Measurements from ENCODE around the gene PLEKHB1. TPM values are rescaled to one million over a fixed set of nuclear protein-coding genes. Genes with fewer than 3 reads are reported as not detected.
A peak's percentile ranks its signal among the peaks of the same experiment; 100 is the strongest.

Gene PLEKHB1
- total RNA-seq (2021; ENCODE audit: unreplicated experiment), result 22.9 TPM
- polyA plus RNA-seq (2012), result 14.5 and 18.7 TPM in 2 replicates
- Bru-seq, nascent RNA, result percentile 41 among the genes with signal in this experiment
- percentile 43 among the genes with signal in this experiment for BruChase-seq, experiment 1, labeled RNA remaining after a 6-hour chase
- percentile 50 among the genes with signal in this experiment for BruChase-seq, experiment 2, labeled RNA remaining after a 2-hour chase
- long read RNA-seq, transcript PLEKHB1-201 (7 exons, 2,016 nt), result major isoform, 9 of 18 reads
- long read RNA-seq, partial matches to known transcripts, result 2 of 18 reads
- long read RNA-seq, other reads (novel, unspliced or antisense), result 5 of 18 reads

- intact Hi-C loops (cut with micrococcal nuclease), result no loop called here
Measured at GRCh38 chr11:73645972-73646631, at the start of gene PLEKHB1. Gene PLEKHB1, plus strand, starts transcription at chr11:73646581. Its CDS starts 28 bp downstream, at chr11:73646609.

GRCh38 chr11:73597336-73597955, 48.9 kb upstream of the PLEKHB1 start:
- H3K9me3 ChIP-seq (ENCODE audit: control insufficient read depth in 1 of 2, insufficient read depth in 1 of 2, low read depth in 1 of 2, low read length in 2 of 2), result no peaks in the 10 kb centered on the region
- H3K9ac ChIP-seq (ENCODE audit: low read length), result peak overlapping the region; percentile 79
- peak overlapping the region; percentile 81 to 83 for H3K4me3 ChIP-seq (replicated peaks in 1 of 2; ENCODE audit: low read depth in 1 of 2, low read length in 2 of 2)
- peaks cover 47% of the 10 kb centered on the region for H3K79me2 ChIP-seq (ENCODE audit: insufficient read depth, low read length)
- no peaks in the 10 kb centered on the region for H3K9me2 ChIP-seq (ENCODE audit: insufficient read depth)
- no peaks in the 10 kb centered on the region for H4K20me1 ChIP-seq (ENCODE audit: insufficient read depth)
- H3K4me1 ChIP-seq (ENCODE audit: control insufficient read depth in 1 of 2, insufficient read depth in 2 of 2, low read length in 2 of 2), result peaks cover 6 to 16% of the 10 kb centered on the region in 2 experiments; a peak in 3 of 4 replicates
- RAD21 ChIA-PET (ENCODE audit: low non-redundant PET in 1 of 2, low total read pairs in 2 of 2, uncharacterized antibody in 2 of 2, unreplicated experiment in 2 of 2), result no interaction called here
- TF ChIP-seq EZH2phosphoT487 (IDR thresholded peaks at IDR 0.05; ENCODE audit: borderline replicate concordance), result no peak
- no peak for TF ChIP-seq ZNF274 (IDR thresholded peaks at IDR 0.05; ENCODE audit: low read depth, low read length)
- no peak overlapping the region for H2AFZ ChIP-seq (ENCODE audit: low read depth, low read length, poor library complexity, severe bottlenecking)
- H3K27ac ChIP-seq (ENCODE audit: low read depth, low read length), result peak overlapping the region; percentile 76; the same call in 1 of the 2 replicates
- no peak for ATAC-seq
- intact Hi-C loops (cut with micrococcal nuclease), result no loop called here
- DNase-seq (ENCODE audit: low read depth, low spot score), result no peak
- no TSS peak for BruUV-seq (replicated peaks)
- CTCF ChIA-PET, result no interaction called here
- H3K27me3 ChIP-seq (ENCODE audit: insufficient read depth, low read length), result no peaks in the 10 kb centered on the region
- H3K4me2 ChIP-seq (ENCODE audit: low read length), result peak overlapping the region; percentile 92
- POLR2A ChIA-PET, result no interaction called here
- no peaks in the 10 kb centered on the region for H3K36me3 ChIP-seq (ENCODE audit: control insufficient read depth in 1 of 2, insufficient read depth in 2 of 2, low read length in 2 of 2)

More at GRCh38 chr11:73645972-73646631, at the start of gene PLEKHB1:
- ATAC-seq (no peak), DNase-seq (ENCODE audit: low read depth, low spot score) (no peak)
- Histone ChIP-seq H3K4me2 (ENCODE audit: low read length) (peak within 1 kb of the TSS; percentile 79), H3K9ac (ENCODE audit: low read length) (no peak within 1 kb of the TSS), H3K9me2 (ENCODE audit: insufficient read depth) (no peaks in the 10 kb centered on the region), H2AFZ (ENCODE audit: low read depth, low read length, poor library complexity, severe bottlenecking) (peak within 1 kb of the TSS; percentile 94), H3K79me2 (ENCODE audit: insufficient read depth, low read length) (no peaks in the 10 kb centered on the region), H3K4me1 (ENCODE audit: control insufficient read depth in 1 of 2, insufficient read depth in 2 of 2, low read length in 2 of 2) (peaks cover 3 to 14% of the 10 kb centered on the region in 2 experiments; a peak in 2 of 4 replicates), H3K36me3 (ENCODE audit: control insufficient read depth in 1 of 2, insufficient read depth in 2 of 2, low read length in 2 of 2) (no peaks in the 10 kb centered on the region), H3K27ac (ENCODE audit: low read depth, low read length) (no peak within 1 kb of the TSS), H4K20me1 (ENCODE audit: insufficient read depth) (no peaks in the 10 kb centered on the region), H3K9me3 (ENCODE audit: control insufficient read depth in 1 of 2, insufficient read depth in 1 of 2, low read depth in 1 of 2, low read length in 2 of 2) (no peaks in the 10 kb centered on the region), H3K4me3 (replicated peaks in 1 of 2; ENCODE audit: low read depth in 1 of 2, low read length in 2 of 2) (peak within 1 kb of the TSS; percentile 48 to 53; a peak in 2 of 4 replicates), H3K27me3 (ENCODE audit: insufficient read depth, low read length) (no peaks in the 10 kb centered on the region)
- ChIA-PET POLR2A (interaction anchor here (2.2 kb wide), 1 partner anchor 20 kb away, joined by 5 read pairs; no protein-coding TSS in a partner anchor), CTCF (interaction anchor here (1.8 kb wide), 1 partner anchor 20 kb away, joined by 12 read pairs; no protein-coding TSS in a partner anchor), RAD21 (ENCODE audit: low non-redundant PET in 1 of 2, low total read pairs in 2 of 2, uncharacterized antibody in 2 of 2, unreplicated experiment in 2 of 2) (no interaction called here)
- TF ChIP-seq MAX (IDR thresholded peaks at IDR 0.05) (no peak), JUND (IDR thresholded peaks at IDR 0.05) (no peak), EZH2phosphoT487 (IDR thresholded peaks at IDR 0.05; ENCODE audit: borderline replicate concordance) (no peak), POLR2AphosphoS5 (IDR thresholded peaks at IDR 0.05; ENCODE audit: low read depth, low read length) (no peak), EZH2 (IDR thresholded peaks at IDR 0.05) (no peak), SIN3A (IDR thresholded peaks at IDR 0.05; ENCODE audit: low read depth) (no peak), FOSL1 (IDR thresholded peaks at IDR 0.05; ENCODE audit: low read depth) (no peak), CBX3 (IDR thresholded peaks at IDR 0.05; ENCODE audit: low read depth) (no peak), POLR2A (IDR thresholded peaks at IDR 0.05; ENCODE audit: borderline replicate concordance, extremely low read depth, insufficient read depth, insufficient read length) (no peak), YY1 (IDR thresholded peaks at IDR 0.05; ENCODE audit: extremely low read depth, insufficient replicate concordance, low read depth, low read length) (no peak)
- no TSS peak for BruUV-seq (replicated peaks)

All from HCT116 (cell line).